HepG2 (cell line): Measurements from ENCODE around the gene RASL12. TPM values are rescaled to one million over a fixed set of nuclear protein-coding genes. Genes with fewer than 3 reads are reported as not detected.

Experiments
- AHR ChIP-seq: IDR thresholded peaks from 2 replicates; pipeline ENCODE4 v1.6.1; 2018; ENCODE audit warnings: missing genetic modification reagents, missing compliant biosample characterization
- ATAD3A ChIP-seq: sonication (generic); formaldehyde crosslinking; IDR thresholded peaks from 2 replicates; pipeline ENCODE4 v1.4.0; 2020; ENCODE audit warnings: missing genetic modification reagents
- ATF4 ChIP-seq, 2 experiments: fragments of 450-650 bp in 1 of 2; sonication (generic) in 1 of 2; formaldehyde crosslinking; IDR thresholded peaks; 2 replicates each; pipeline versions ENCODE4 v1.5.0 to v1.8.0; 2020 to 2022; ENCODE audit warnings: mild to moderate bottlenecking in 1 of 2, missing genetic modification reagents in 1 of 2
- CENPX ChIP-seq: sonication (generic); formaldehyde crosslinking; IDR thresholded peaks from 2 replicates; pipeline ENCODE4 v1.9.0; 2021; ENCODE audit warnings: mild to moderate bottlenecking, missing genetic modification reagents, moderate library complexity
- CTCF ChIP-seq: sonication (generic); formaldehyde crosslinking; IDR thresholded peaks from 2 replicates; pipeline ENCODE4 v1.5.0; 2020; ENCODE audit warnings: mild to moderate bottlenecking, missing genetic modification reagents, moderate library complexity
- EED ChIP-seq: sonication (generic); formaldehyde crosslinking; IDR thresholded peaks from 2 replicates; pipeline ENCODE4 v1.5.0; 2020; ENCODE audit warnings: mild to moderate bottlenecking, missing genetic modification reagents
- ELF1 ChIP-seq: sonication (generic); formaldehyde crosslinking; IDR thresholded peaks from 2 replicates; pipeline ENCODE4 v1.4.0; 2020; ENCODE audit warnings: missing genetic modification reagents
- LCORL ChIP-seq, 2 experiments: fragments of 450-650 bp in 1 of 2; sonication (generic) in 1 of 2; formaldehyde crosslinking in 1 of 2; IDR thresholded peaks; 2 replicates each; pipeline versions ENCODE4 v1.5.0 to v1.6.1; 2017 to 2020; ENCODE audit warnings: antibody characterized with exemption in 1 of 2, missing genetic modification reagents in 1 of 2
- MTA1 ChIP-seq: sonication (generic); formaldehyde crosslinking; IDR thresholded peaks from 2 replicates; pipeline ENCODE4 v1.4.0; 2020; ENCODE audit warnings: missing genetic modification reagents, mild to moderate bottlenecking, borderline replicate concordance
- MTF1 ChIP-seq: sonication (generic); formaldehyde crosslinking; IDR thresholded peaks from 2 replicates; pipeline ENCODE4 v1.5.0; 2020; ENCODE audit warnings: missing genetic modification reagents
- NR2F1 ChIP-seq, 2 experiments: fragments of 450-650 bp in 1 of 2; formaldehyde crosslinking in 1 of 2; IDR thresholded peaks; 2 replicates each; pipeline versions ENCODE4 v1.5.0 to v1.6.1; 2016 to 2020; ENCODE audit warnings: mild to moderate bottlenecking in 1 of 2, missing compliant biosample characterization in 1 of 2, missing genetic modification reagents in 1 of 2, moderate library complexity in 1 of 2
- REPIN1 ChIP-seq: sonication (generic); formaldehyde crosslinking; IDR thresholded peaks from 2 replicates; pipeline ENCODE4 v1.8.0; 2022; ENCODE audit warnings: missing genetic modification reagents, low read depth, mild to moderate bottlenecking, borderline replicate concordance
- RFX1 ChIP-seq: fragments of 450-650 bp; IDR thresholded peaks from 2 replicates; pipeline ENCODE4 v1.6.1; 2017
- TERF1 ChIP-seq: sonication (generic); formaldehyde crosslinking; IDR thresholded peaks from 2 replicates; pipeline ENCODE4 v1.8.0; 2022; ENCODE audit warnings: mild to moderate bottlenecking, missing genetic modification reagents, moderate library complexity
- ZBED4 ChIP-seq: sonication (generic); formaldehyde crosslinking; IDR thresholded peaks from 2 replicates; pipeline ENCODE4 v1.4.0; 2020; ENCODE audit warnings: missing genetic modification reagents, borderline replicate concordance
- ZKSCAN8 ChIP-seq: IDR thresholded peaks from 2 replicates; pipeline ENCODE4 v1.6.1; 2016; ENCODE audit warnings: borderline replicate concordance, missing genetic modification reagents, missing compliant biosample characterization
- ZNF44 ChIP-seq: sonication (generic); formaldehyde crosslinking; IDR thresholded peaks from 2 replicates; pipeline ENCODE4 v1.5.1; 2020; ENCODE audit warnings: mild to moderate bottlenecking, missing genetic modification reagents
- ZNF446 ChIP-seq: sonication (generic); formaldehyde crosslinking; IDR thresholded peaks from 2 replicates; pipeline ENCODE4 v1.5.0; 2020; ENCODE audit warnings: mild to moderate bottlenecking, missing genetic modification reagents
- ZNF547 ChIP-seq: sonication (generic); formaldehyde crosslinking; IDR thresholded peaks from 2 replicates; pipeline ENCODE4 v1.5.1; 2020; ENCODE audit warnings: mild to moderate bottlenecking, missing genetic modification reagents
- ZNF746 ChIP-seq: sonication (generic); formaldehyde crosslinking; IDR thresholded peaks from 2 replicates; pipeline ENCODE4 v1.8.0; 2022; ENCODE audit warnings: mild to moderate bottlenecking, missing genetic modification reagents
- ZNF761 ChIP-seq: sonication (generic); formaldehyde crosslinking; conservative IDR thresholded peaks from 2 replicates; pipeline ENCODE4 v1.4.0; 2020; ENCODE audit warnings: mild to moderate bottlenecking, missing genetic modification reagents
- ZSCAN25 ChIP-seq: sonication (generic); formaldehyde crosslinking; IDR thresholded peaks from 2 replicates; pipeline ENCODE4 v1.8.0; 2022; ENCODE audit warnings: mild to moderate bottlenecking, missing genetic modification reagents
- polyA plus RNA-seq, 8 experiments: library from polyadenylated mRNA; depleted of rRNA in 3 of 8; stranded (reverse) in 7 of 8; unstranded in 1 of 8; fragments of >200 nt; fragmentation: Illumina TruSeq in 4 of 8; extraction: Trizol in 4 of 8; gene quantifications; 2 replicates each; pipeline versions ENCODE4 v1.2.1 to v1.2.3, GENCODE V29; 2011 to 2016; ENCODE audit warnings: low read depth in 4 of 8, missing spikeins in 1 of 8, mixed read lengths in 1 of 8; ENCODE audit not compliant: insufficient read depth in 1 of 8
- total RNA-seq, 5 experiments: library from RNA; depleted of rRNA; stranded (reverse); fragments of >200 nt; fragmentation: Illumina TruSeq; extraction: Trizol; gene quantifications; 2 replicates each; pipeline ENCODE4 v1.2.3, GENCODE V29; 2016; ENCODE audit warnings: low read depth in 1 of 5

Gene RASL12
- total and polyA plus RNA-seq, 2 of the 13 experiments (the other 11 are each of a cell fraction or from before 2014, with no cell fraction given): 0.16 to 0.55 TPM

- TF ChIP-seq LCORL (IDR thresholded peaks at IDR 0.05) (no peak), LCORL (CRISPR knock-in tag; IDR thresholded peaks at IDR 0.05) (no peak; the same call in 1 of the 2 replicates), REPIN1 (0 out of 2 replicates have a peak, but pooled peaks have one; percentile 40), ATAD3A (CRISPR knock-in tag) (no peak), ZKSCAN8 (CRISPR knock-in tag) (no peak), NR2F1 (CRISPR knock-in tag; IDR thresholded peaks at IDR 0.05) (no peak), CENPX (CRISPR knock-in tag) (no peak), ZNF746 (CRISPR knock-in tag) (no peak), MTA1 (CRISPR knock-in tag) (peak; percentile 79; the same call in 1 of the 2 replicates), MTF1 (no peak), ATF4 (CRISPR knock-in tag; IDR thresholded peaks at IDR 0.05) (no peak), AHR (no peak; the same call in 1 of the 2 replicates), ZNF44 (CRISPR knock-in tag) (no peak), ELF1 (CRISPR knock-in tag) (no peak), ZNF446 (CRISPR knock-in tag) (no peak), ZNF761 (CRISPR knock-in tag) (no peak; the same call in 1 of the 2 replicates), ZSCAN25 (CRISPR knock-in tag) (no peak), ZBED4 (no peak; the same call in 1 of the 2 replicates), CTCF (peak; percentile 43; the same call in 1 of the 2 replicates), ZNF547 (CRISPR knock-in tag) (no peak), TERF1 (CRISPR knock-in tag) (0 out of 2 replicates have a peak, but pooled peaks have one; percentile 25), EED (no peak), RFX1 (no peak)
Observed at GRCh38 chr15:65028921-65029735, 38.7 kb downstream of the RASL12 start, which contains the start of gene MTFMT (continued).
